ENCODE data around the gene PLXNB2.
"Not testable (repeated sequence)": the region's sequence is repeated elsewhere in the genome, so short reads cannot be mapped to it uniquely, and the experiment has no call there.

Gene PLXNB2

GRCh38 chr22:50306753-50307749, at the start of gene PLXNB2:
PLXNB2 (minus strand) TSS chr22:50307646; CDS start chr22:50290584, 17,062 bp downstream.
- peak; percentile 82 for DNase-seq

GRCh38 chr22:50357222-50357621, 49.8 kb upstream of the PLXNB2 start:
- DNase-seq: no peak

GRCh38 chr22:50356186-50356585, 48.7 kb upstream of the PLXNB2 start:
- no peak for DNase-seq

- no peak for DNase-seq
Observed at GRCh38 chr22:50348058-50348457, 40.6 kb upstream of the PLXNB2 start.

- DNase-seq: no peak
Observed at GRCh38 chr22:50347157-50347556, 39.7 kb upstream of the PLXNB2 start.

- DNase-seq: no peak
Observed at GRCh38 chr22:50346470-50346869, 39.0 kb upstream of the PLXNB2 start.

- no peak for DNase-seq
Observed at GRCh38 chr22:50343541-50343935, 36.1 kb upstream of the PLXNB2 start.

- peak; percentile 74 for DNase-seq
Observed at GRCh38 chr22:50342651-50343540, 35.5 kb upstream of the PLXNB2 start, which contains the start of gene PPP6R2. PPP6R2 (plus strand) TSS chr22:50343327; CDS start chr22:50393909, 50,582 bp downstream.

GRCh38 chr22:50341977-50342650, 34.7 kb upstream of the PLXNB2 start:
- DNase-seq: peak; percentile 94

- DNase-seq: peak; percentile 13
Observed at GRCh38 chr22:50339945-50340879, 32.8 kb upstream of the PLXNB2 start.

GRCh38 chr22:50338860-50339462, 31.5 kb upstream of the PLXNB2 start:
- DNase-seq: no peak

- DNase-seq: no peak
Observed at GRCh38 chr22:50338042-50338573, 30.7 kb upstream of the PLXNB2 start.

- no peak for DNase-seq
Observed at GRCh38 chr22:50337262-50338041, 30.0 kb upstream of the PLXNB2 start.

- not testable (repeated sequence) for DNase-seq
Observed at GRCh38 chr22:50334433-50334832, 27.0 kb upstream of the PLXNB2 start.

GRCh38 chr22:50329236-50329635, 21.8 kb upstream of the PLXNB2 start:
- no peak for DNase-seq

- DNase-seq: no peak
Observed at GRCh38 chr22:50327711-50328019, 20.2 kb upstream of the PLXNB2 start.

GRCh38 chr22:50326956-50327710, 19.7 kb upstream of the PLXNB2 start, which contains the start of gene DENND6B:
DENND6B (minus strand) TSS chr22:50327012; CDS start chr22:50326988, 24 bp downstream.
- peak; percentile 91 for DNase-seq

GRCh38 chr22:50326225-50326955, 18.9 kb upstream of the PLXNB2 start:
- peak; percentile 67 for DNase-seq
